H1 (cell line): ENCODE measurements around the gene BZW1. TPM values are rescaled to one million over a fixed set of nuclear protein-coding genes. Genes with fewer than 3 reads are reported as not detected.

Source experiments
- CTCF ChIA-PET: fragments of 300-600 bp; sonication (Branson Sonifier 250); formaldehyde crosslinking; loops from one replicate; lab custom pipeline; 2021; ENCODE audit not compliant: partially characterized antibody; lab: Charles Lee
- POLR2A ChIA-PET: fragments of 300-600 bp; sonication (Branson Sonifier 250); formaldehyde crosslinking; loops from one replicate; lab custom pipeline; 2021; ENCODE audit warnings: inconsistent platforms; ENCODE audit not compliant: partially characterized antibody; lab: Charles Lee
- DNase-seq, 2 experiments: peaks; one replicate each; pipeline versions ENCODE4 v3.0.0 to v3.0.0-alpha.2; 2010 to 2022; ENCODE audit warnings: low spot score in 2 of 2, low read depth in 1 of 2, mixed read lengths in 1 of 2
- FAIRE-seq: peaks from 2 replicates; lab custom pipeline; 2011; peaks lifted over from hg19 to GRCh38; lab: Jason Lieb, UNC
- H2AFZ ChIP-seq: 2 replicates; pipeline ENCODE4 v1.8.1; 2012; ENCODE audit warnings: low read length, inconsistent platforms
- H2AK5ac ChIP-seq: 2 replicates; pipeline ENCODE4 v1.6.1; 2013; ENCODE audit warnings: low read depth, low read length
- H2BK120ac ChIP-seq: replicated peaks from 2 replicates; pipeline ENCODE3; 2013; ENCODE audit warnings: low read depth, low read length, inconsistent platforms
- H2BK12ac ChIP-seq: 2 replicates; pipeline ENCODE4 v1.6.1; 2013; ENCODE audit warnings: low read depth, low read length
- H2BK15ac ChIP-seq: 2 replicates; pipeline ENCODE4 v1.6.1; 2013; ENCODE audit warnings: low read length
- H2BK20ac ChIP-seq: 2 replicates; pipeline ENCODE4 v1.6.1; 2013; ENCODE audit warnings: low read length
- H2BK5ac ChIP-seq: 2 replicates; pipeline ENCODE4 v1.6.1; 2013; ENCODE audit warnings: low read depth, low read length
- H3K14ac ChIP-seq: 2 replicates; pipeline ENCODE4 v1.6.1; 2013; ENCODE audit warnings: inconsistent platforms; ENCODE audit not compliant: insufficient read length
- H3K18ac ChIP-seq: 2 replicates; pipeline ENCODE4 v1.6.1; 2013; ENCODE audit warnings: low read length; ENCODE audit errors: extremely low read depth
- H3K23ac ChIP-seq: 2 replicates; pipeline ENCODE4 v1.6.1; 2013; ENCODE audit warnings: inconsistent platforms; ENCODE audit not compliant: insufficient read length
- H3K23me2 ChIP-seq: 2 replicates; pipeline ENCODE4 v1.6.1; 2013; ENCODE audit warnings: low read depth, low read length
- H3K27ac ChIP-seq: 2 replicates; pipeline ENCODE4 v1.6.1; 2011; ENCODE audit warnings: low read depth, low read length, inconsistent platforms
- H3K27me3 ChIP-seq, 4 experiments: replicated peaks in 1 of 4; 1 replicate in 1 of 4; 2 replicates in 3 of 4; pipeline versions ENCODE4 v1.6.1 to v1.8.1; 2011 to 2013; ENCODE audit warnings: low read length in 3 of 4, mild to moderate bottlenecking in 3 of 4, inconsistent platforms in 2 of 4, mixed read lengths in 2 of 4, moderate library complexity in 1 of 4; ENCODE audit not compliant: control insufficient read depth in 3 of 4, insufficient read depth in 3 of 4; ENCODE audit errors: extremely low read depth in 1 of 4
- H3K36me3 ChIP-seq, 4 experiments: 2 replicates each; pipeline versions ENCODE4 v1.6.1 to v1.8.1; 2011 to 2013; ENCODE audit warnings: mild to moderate bottlenecking in 4 of 4, low read length in 3 of 4, moderate library complexity in 2 of 4, control low read depth in 1 of 4, inconsistent platforms in 1 of 4; ENCODE audit not compliant: insufficient read depth in 4 of 4, control insufficient read depth in 2 of 4
- H3K4ac ChIP-seq: replicated peaks from 2 replicates; pipeline ENCODE3; 2013; ENCODE audit warnings: low read length, low read depth, mixed read lengths, inconsistent platforms; ENCODE audit not compliant: insufficient read length
- H3K4me1 ChIP-seq, 4 experiments: replicated peaks in 1 of 4; 1 replicate in 1 of 4; 2 replicates in 3 of 4; pipeline versions ENCODE4 v1.6.1 to v1.8.1; 2011 to 2013; ENCODE audit warnings: low read length in 3 of 4, inconsistent platforms in 2 of 4, mixed read lengths in 1 of 4; ENCODE audit not compliant: insufficient read depth in 4 of 4, control insufficient read depth in 3 of 4
- H3K4me2 ChIP-seq, 2 experiments: 2 replicates each; pipeline versions ENCODE4 v1.6.1 to v1.8.1; 2011 to 2013; ENCODE audit warnings: low read depth in 2 of 2, low read length in 2 of 2, control low read depth in 1 of 2, inconsistent platforms in 1 of 2, mild to moderate bottlenecking in 1 of 2; ENCODE audit not compliant: insufficient read depth in 1 of 2
- H3K4me3 ChIP-seq, 4 experiments: fragments of 200-600, 300-600 bp in 1 of 4; sonication (generic), shearing (Covaris generic), sonication (Bioruptor Twin) in 1 of 4; 2 replicates each; pipeline versions ENCODE4 v1.5.1 to v1.8.1; 2011 to 2016; ENCODE audit warnings: low read length in 4 of 4, low read depth in 3 of 4, control low read depth in 2 of 4, inconsistent platforms in 2 of 4, mild to moderate bottlenecking in 2 of 4, mixed read lengths in 1 of 4, moderate library complexity in 1 of 4; ENCODE audit not compliant: insufficient read depth in 2 of 4; ENCODE audit errors: extremely low read depth in 1 of 4
- H3K56ac ChIP-seq: replicated peaks from 2 replicates; pipeline ENCODE3; 2013; ENCODE audit warnings: low read depth, mild to moderate bottlenecking, mixed read lengths, low read length, inconsistent platforms; ENCODE audit not compliant: insufficient read length
- H3K79me1 ChIP-seq: 2 replicates; pipeline ENCODE4 v1.6.1; 2013; ENCODE audit warnings: low read depth, low read length, control low read depth
- H3K79me2 ChIP-seq, 2 experiments: 2 replicates each; pipeline versions ENCODE4 v1.6.1 to v1.8.1; 2012 to 2013; ENCODE audit warnings: low read length in 2 of 2, mild to moderate bottlenecking in 2 of 2, inconsistent platforms in 1 of 2; ENCODE audit not compliant: insufficient read depth in 2 of 2, control insufficient read depth in 1 of 2
- H3K9ac ChIP-seq, 4 experiments: replicated peaks in 1 of 4; 1 replicate in 1 of 4; 2 replicates in 3 of 4; pipeline versions ENCODE4 v1.6.1 to v1.8.1; 2011 to 2013; ENCODE audit warnings: low read depth in 3 of 4, low read length in 3 of 4, control low read depth in 2 of 4, mild to moderate bottlenecking in 2 of 4, moderate library complexity in 2 of 4, inconsistent platforms in 1 of 4; ENCODE audit errors: extremely low read depth in 1 of 4
- H3K9me3 ChIP-seq, 2 experiments: 2 replicates each; pipeline versions ENCODE4 v1.6.1 to v1.8.1; 2012 to 2013; ENCODE audit warnings: mild to moderate bottlenecking in 2 of 2, moderate library complexity in 2 of 2, control low read depth in 1 of 2, inconsistent platforms in 1 of 2, low read depth in 1 of 2, low read length in 1 of 2, mixed read lengths in 1 of 2; ENCODE audit not compliant: insufficient read depth in 2 of 2
- H4K20me1 ChIP-seq, 2 experiments: replicated peaks in 1 of 2; 2 replicates each; pipeline versions ENCODE3 to v1.8.1; 2011 to 2013; ENCODE audit warnings: inconsistent platforms in 2 of 2, low read length in 2 of 2, mild to moderate bottlenecking in 1 of 2; ENCODE audit not compliant: insufficient read depth in 2 of 2, control insufficient read depth in 1 of 2
- H4K5ac ChIP-seq: 2 replicates; pipeline ENCODE4 v1.6.1; 2013; ENCODE audit warnings: low read length, low read depth, mixed read lengths, inconsistent platforms; ENCODE audit not compliant: insufficient read length
- H4K8ac ChIP-seq: 2 replicates; pipeline ENCODE4 v1.8.0; 2013; ENCODE audit warnings: mild to moderate bottlenecking, moderate library complexity, low read length, inconsistent platforms; ENCODE audit not compliant: insufficient read depth; ENCODE audit errors: extremely low read depth
- H4K91ac ChIP-seq: replicated peaks from 2 replicates; pipeline ENCODE3; 2013; ENCODE audit warnings: low read length, mixed read lengths, inconsistent platforms; ENCODE audit not compliant: insufficient read length
- ATF3 ChIP-seq: IDR thresholded peaks from 2 replicates; pipeline ENCODE4 v1.6.1; 2011; ENCODE audit warnings: low read depth, mild to moderate bottlenecking, low read length; ENCODE audit not compliant: insufficient read depth
- BACH1 ChIP-seq: IDR thresholded peaks from 2 replicates; pipeline ENCODE4 v1.6.1; 2012; ENCODE audit warnings: low read length, improper control_type of control experiment
- BCL11A ChIP-seq, 2 experiments: IDR thresholded peaks; one replicate each; pipeline ENCODE4 v1.6.1; 2011; ENCODE audit warnings: low read depth in 2 of 2, low read length in 2 of 2, mild to moderate bottlenecking in 2 of 2
- CEBPB ChIP-seq: IDR thresholded peaks from 2 replicates; pipeline ENCODE4 v1.6.1; 2012; ENCODE audit warnings: low read depth, low read length
- CHD2 ChIP-seq: IDR thresholded peaks from 2 replicates; pipeline ENCODE4 v1.6.1; 2012; ENCODE audit warnings: low read length, improper control_type of control experiment
- CTBP2 ChIP-seq: IDR thresholded peaks from 2 replicates; pipeline ENCODE4 v1.7.0; 2011; ENCODE audit warnings: borderline replicate concordance, mild to moderate bottlenecking, moderate library complexity, mixed read lengths, low read length; ENCODE audit not compliant: insufficient read depth, insufficient read length
- FOSL1 ChIP-seq: IDR thresholded peaks from 2 replicates; pipeline ENCODE4 v1.6.1; 2011; ENCODE audit warnings: mild to moderate bottlenecking, low read depth, low read length, moderate library complexity; ENCODE audit not compliant: insufficient read depth
- GTF2F1 ChIP-seq: IDR thresholded peaks from 2 replicates; pipeline ENCODE4 v1.6.1; 2012; ENCODE audit warnings: low read depth, low read length, improper control_type of control experiment, borderline replicate concordance
- JUN ChIP-seq: IDR thresholded peaks from 2 replicates; pipeline ENCODE4 v1.6.1; 2011; ENCODE audit warnings: low read depth, mild to moderate bottlenecking, improper control_type of control experiment, low read length
- NRF1 ChIP-seq: IDR thresholded peaks from 2 replicates; pipeline ENCODE4 v1.6.1; 2011; ENCODE audit warnings: mild to moderate bottlenecking, low read depth, low read length, improper control_type of control experiment
- POLR2AphosphoS5 ChIP-seq: IDR thresholded peaks from 2 replicates; pipeline ENCODE4 v1.6.1; 2011; ENCODE audit warnings: low read depth, low read length
- POU5F1 ChIP-seq: IDR thresholded peaks from 2 replicates; pipeline ENCODE4 v1.6.1; 2011; ENCODE audit warnings: low read depth, mild to moderate bottlenecking, low read length, moderate library complexity
- RNF2 ChIP-seq: fragments of 200-900, 300-1000 bp; sonication (generic); IDR thresholded peaks from 2 replicates; pipeline ENCODE4 v1.7.1; 2016; ENCODE audit warnings: borderline replicate concordance, low read depth, mild to moderate bottlenecking, antibody characterized with exemption, low read length; ENCODE audit not compliant: poor library complexity, severe bottlenecking; ENCODE audit errors: missing control alignments
- TCF12 ChIP-seq: IDR thresholded peaks from 2 replicates; pipeline ENCODE4 v1.6.1; 2011; ENCODE audit warnings: low read depth, mild to moderate bottlenecking, low read length
- WGBS, 2 experiments: shearing (Covaris generic) in 1 of 2; methylation state at CpG; one replicate each; pipeline versions ENCODE4 v1.1.6 to v1.1.7; 2013 to 2015; ENCODE audit warnings: low lambda C conversion rate in 2 of 2, mixed read lengths in 2 of 2, inconsistent platforms in 1 of 2, low coverage in 1 of 2, missing lambda C conversion rate in 1 of 2; ENCODE audit not compliant: insufficient replicate concordance in 2 of 2, insufficient coverage in 1 of 2, insufficient read length in 1 of 2; ENCODE audit errors: extremely low coverage in 1 of 2, missing lambda C conversion rate in 1 of 2; 5-methylcytosine and 5-hydroxymethylcytosine counted together
- polyA plus RNA-seq, 7 experiments: library from polyadenylated mRNA; depleted of rRNA in 3 of 7; stranded (reverse) in 5 of 7; unstranded in 2 of 7; fragments of >200 nt in 5 of 7; fragments of 200-250 nt in 2 of 7; gene quantifications; 1 replicate in 5 of 7; 2 replicates in 1 of 7; 4 replicates in 1 of 7; pipeline versions ENCODE4 v1.2.1 to v1.2.3, GENCODE V29; 2011 to 2013; ENCODE audit warnings: missing spikeins in 2 of 7, mixed read lengths in 2 of 7
- total RNA-seq: library from RNA; stranded (reverse); fragmentation: NEBNext Ultra II Directional; extraction: Animal tissue kit (Norgen Biotek cat#: 25700); gene quantifications from 2 replicates; pipeline ENCODE4 v1.2.1, GENCODE V29; 2021

BZW1 gene
- total and polyA plus RNA-seq, 2 of the 8 experiments (the other 6 are each of a cell fraction or from before 2014, with no cell fraction given), result 152 to 335 TPM

GRCh38 chr2:200873560-200873959, 61.9 kb downstream of the BZW1 start:
- H2BK5ac ChIP-seq, result no peak overlapping the region
- no peak overlapping the region for H3K18ac ChIP-seq
- no peaks in the 10 kb centered on the region for H3K9me3 ChIP-seq
- no peaks in the 10 kb centered on the region for H3K4me1 ChIP-seq
- H3K4ac ChIP-seq, result no peak overlapping the region
- H2AFZ ChIP-seq, result no peak overlapping the region
- no peak overlapping the region for H3K4me2 ChIP-seq
- no peak overlapping the region for H2AK5ac ChIP-seq
- no peak overlapping the region for H4K91ac ChIP-seq
- CTCF ChIA-PET, result interaction anchor here (1.0 kb wide), 1 partner anchor 28 kb away, joined by 3 read pairs; no protein-coding TSS in a partner anchor
- TF ChIP-seq RNF2 (no peak), ATF3 (no peak), BCL11A (IDR thresholded peaks at IDR 0.05; ENCODE audit: low read depth in 2 of 2, low read length in 2 of 2) (no peak), POU5F1 (no peak), BACH1 (no peak), CTBP2 (no peak), NRF1 (no peak), JUN (no peak), FOSL1 (no peak), TCF12 (no peak), CEBPB (no peak), POLR2AphosphoS5 (no peak), CHD2 (no peak), GTF2F1 (no peak)
- TF ChIP-seq, all 59 proteins: peak for 0
- no peak for DNase-seq
- H4K8ac ChIP-seq, result no peak overlapping the region
- H2BK15ac ChIP-seq, result no peak overlapping the region
- no peaks in the 10 kb centered on the region for H3K23me2 ChIP-seq
- no peaks in the 10 kb centered on the region for H3K27me3 ChIP-seq
- no peak overlapping the region for H3K56ac ChIP-seq
- H3K14ac ChIP-seq, result no peak overlapping the region
- no peak overlapping the region for H2BK12ac ChIP-seq
- H3K9ac ChIP-seq, result no peak overlapping the region
- peaks cover 5 to 33% (median 15%) of the 10 kb centered on the region in 4 experiments; a peak in 7 of 8 replicates for H3K36me3 ChIP-seq
- H4K5ac ChIP-seq, result no peak overlapping the region
- H4K20me1 ChIP-seq, result no peaks in the 10 kb centered on the region
- no peak overlapping the region for H2BK20ac ChIP-seq
- 89% methylated on average over 6 of the region's 6 CpGs; no CpG with 5 or more reads in 1 of the 2 experiments for WGBS, 2 experiments
- H3K79me2 ChIP-seq, result no peaks in the 10 kb centered on the region
- no peak overlapping the region for H3K27ac ChIP-seq
- FAIRE-seq, result no peak
- no peak overlapping the region for H2BK120ac ChIP-seq
- no peak overlapping the region for H3K23ac ChIP-seq
- no peaks in the 10 kb centered on the region for H3K79me1 ChIP-seq
- no peak overlapping the region for H3K4me3 ChIP-seq
- POLR2A ChIA-PET, result no interaction called here
